Esophagus muscularis mucosa (tissue), 3 donors: Measurements from ENCODE around the gene LIFR.

Experiments used
- CTCF ChIP-seq, 3 experiments: fragments of 200-600 bp in 2 of 3; fragments of 450-650 bp in 1 of 3; sonication (generic) in 2 of 3; IDR thresholded peaks; one replicate each; pipeline ENCODE4 v1.5.1; 2017 to 2019; ENCODE audit warnings: antibody characterized with exemption in 3 of 3, mild to moderate bottlenecking in 2 of 3, moderate library complexity in 1 of 3
- POLR2AphosphoS5 ChIP-seq, 2 donors: sonication (generic); formaldehyde crosslinking; IDR thresholded peaks; one replicate each; pipeline ENCODE4 v1.6.1; 2017; ENCODE audit warnings: antibody characterized with exemption in 2 of 2

- TF ChIP-seq CTCF (IDR thresholded peaks at IDR 0.05) = no peak
- no peak for TF ChIP-seq POLR2AphosphoS5 (IDR thresholded peaks at IDR 0.05)
These were observed 19.0 kb upstream of the LIFR start for GRCh38 chr5:38575476-38575875.
